ENCODE results near the gene ZNF296. TPM values are rescaled to one million over a fixed set of nuclear protein-coding genes. Genes with fewer than 3 reads are reported as not detected.

Gene ZNF296
- total RNA-seq, 1 experiment from 2014 or later: 3.9 TPM

GRCh38 chr19:45100201-45100600, 23.9 kb upstream of the ZNF296 start:
- DNase-seq: no peak
- H3K27me3 ChIP-seq (ENCODE audit: low read length): no peaks in the 10 kb centered on the region
- H3K4me2 ChIP-seq (ENCODE audit: low read depth, low read length, poor library complexity, severe bottlenecking): no peak overlapping the region
- no peak overlapping the region for H3K27ac ChIP-seq (ENCODE audit: low read length)
- H3K9me3 ChIP-seq (ENCODE audit: low read length): no peaks in the 10 kb centered on the region
- no peaks in the 10 kb centered on the region for H3K36me3 ChIP-seq (ENCODE audit: insufficient read depth, low read length)
- H2AFZ ChIP-seq (ENCODE audit: low read length): no peak overlapping the region
- no peak overlapping the region for H3K4me3 ChIP-seq (ENCODE audit: low read length)
- no peaks in the 10 kb centered on the region for H3K9me2 ChIP-seq (replicated peaks; ENCODE audit: insufficient read depth, low read length)
- H4K20me1 ChIP-seq (ENCODE audit: insufficient read depth, low read depth, low read length): peaks cover 37% of the 10 kb centered on the region
- H3K4me1 ChIP-seq (ENCODE audit: low read length): peaks cover 28% of the 10 kb centered on the region
- H3K79me2 ChIP-seq (ENCODE audit: low read length): peaks cover 97% of the 10 kb centered on the region
- H3K9ac ChIP-seq (ENCODE audit: low read length): no peak overlapping the region

DNA sequence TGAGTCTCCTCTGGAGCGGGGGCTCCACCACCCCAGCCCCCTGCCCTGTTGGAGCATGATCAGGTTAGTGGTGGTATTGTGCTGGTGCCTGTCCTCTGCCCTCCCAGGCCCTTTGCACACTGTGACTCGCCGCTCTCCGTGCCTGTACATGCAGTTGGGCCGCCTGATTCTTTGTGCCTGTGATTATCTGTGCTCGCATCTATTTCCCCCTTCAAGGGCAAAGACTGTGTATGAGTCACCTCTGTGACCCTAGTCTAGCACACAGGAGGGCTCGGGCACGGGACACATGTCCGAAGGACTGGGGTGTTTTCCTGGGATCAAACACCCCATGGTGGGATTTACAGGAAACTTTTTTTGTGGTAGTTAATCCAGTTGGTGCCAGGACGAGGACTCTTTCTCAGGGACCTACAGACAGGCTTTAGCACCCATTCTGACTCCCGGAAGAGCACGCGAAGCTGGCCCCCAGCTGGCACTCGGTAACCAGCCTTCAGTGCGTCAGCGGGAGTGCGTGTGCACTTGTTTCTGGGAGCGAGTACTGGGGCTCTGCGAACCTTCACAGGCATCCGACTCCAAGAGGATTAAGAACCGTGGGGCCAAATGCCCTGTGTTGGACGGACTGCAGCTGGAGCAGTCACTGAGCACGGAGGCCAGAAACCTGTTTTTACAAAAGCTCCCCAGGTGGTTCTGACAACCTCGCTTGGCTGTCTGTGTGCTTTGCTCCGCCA, 23.4 kb upstream of the ZNF296 start:
- no peak overlapping the region for H3K4me2 ChIP-seq (ENCODE audit: low read depth, low read length, poor library complexity, severe bottlenecking)
- H4K20me1 ChIP-seq (ENCODE audit: insufficient read depth, low read depth, low read length): peaks cover 32% of the 10 kb centered on the region
- no peaks in the 10 kb centered on the region for H3K9me3 ChIP-seq (ENCODE audit: low read length)
- no peaks in the 10 kb centered on the region for H3K36me3 ChIP-seq (ENCODE audit: insufficient read depth, low read length)
- H3K9me2 ChIP-seq (replicated peaks; ENCODE audit: insufficient read depth, low read length): no peaks in the 10 kb centered on the region
- no peak overlapping the region for H3K9ac ChIP-seq (ENCODE audit: low read length)
- H2AFZ ChIP-seq (ENCODE audit: low read length): no peak overlapping the region
- H3K79me2 ChIP-seq (ENCODE audit: low read length): peaks cover 97% of the 10 kb centered on the region
- no peak overlapping the region for H3K27ac ChIP-seq (ENCODE audit: low read length)
- H3K27me3 ChIP-seq (ENCODE audit: low read length): no peaks in the 10 kb centered on the region
- peaks cover 31% of the 10 kb centered on the region for H3K4me1 ChIP-seq (ENCODE audit: low read length)
- no peak for DNase-seq
- H3K4me3 ChIP-seq (ENCODE audit: low read length): no peak overlapping the region

- no peaks in the 10 kb centered on the region for H3K9me3 ChIP-seq (ENCODE audit: low read length)
- no peaks in the 10 kb centered on the region for H3K27me3 ChIP-seq (ENCODE audit: low read length)
- no peak for DNase-seq
- H3K36me3 ChIP-seq (ENCODE audit: insufficient read depth, low read length): no peaks in the 10 kb centered on the region
- no peaks in the 10 kb centered on the region for H3K9me2 ChIP-seq (replicated peaks; ENCODE audit: insufficient read depth, low read length)
- peaks cover 97% of the 10 kb centered on the region for H3K79me2 ChIP-seq (ENCODE audit: low read length)
- H3K4me2 ChIP-seq (ENCODE audit: low read depth, low read length, poor library complexity, severe bottlenecking): no peak overlapping the region
- no peak overlapping the region for H3K4me3 ChIP-seq (ENCODE audit: low read length)
- H3K9ac ChIP-seq (ENCODE audit: low read length): no peak overlapping the region
- no peak overlapping the region for H2AFZ ChIP-seq (ENCODE audit: low read length)
- peaks cover 36% of the 10 kb centered on the region for H3K4me1 ChIP-seq (ENCODE audit: low read length)
- peaks cover 32% of the 10 kb centered on the region for H4K20me1 ChIP-seq (ENCODE audit: insufficient read depth, low read depth, low read length)
- H3K27ac ChIP-seq (ENCODE audit: low read length): no peak overlapping the region
Measured at GRCh38 chr19:45098521-45099466, 22.5 kb upstream of the ZNF296 start.

DNA sequence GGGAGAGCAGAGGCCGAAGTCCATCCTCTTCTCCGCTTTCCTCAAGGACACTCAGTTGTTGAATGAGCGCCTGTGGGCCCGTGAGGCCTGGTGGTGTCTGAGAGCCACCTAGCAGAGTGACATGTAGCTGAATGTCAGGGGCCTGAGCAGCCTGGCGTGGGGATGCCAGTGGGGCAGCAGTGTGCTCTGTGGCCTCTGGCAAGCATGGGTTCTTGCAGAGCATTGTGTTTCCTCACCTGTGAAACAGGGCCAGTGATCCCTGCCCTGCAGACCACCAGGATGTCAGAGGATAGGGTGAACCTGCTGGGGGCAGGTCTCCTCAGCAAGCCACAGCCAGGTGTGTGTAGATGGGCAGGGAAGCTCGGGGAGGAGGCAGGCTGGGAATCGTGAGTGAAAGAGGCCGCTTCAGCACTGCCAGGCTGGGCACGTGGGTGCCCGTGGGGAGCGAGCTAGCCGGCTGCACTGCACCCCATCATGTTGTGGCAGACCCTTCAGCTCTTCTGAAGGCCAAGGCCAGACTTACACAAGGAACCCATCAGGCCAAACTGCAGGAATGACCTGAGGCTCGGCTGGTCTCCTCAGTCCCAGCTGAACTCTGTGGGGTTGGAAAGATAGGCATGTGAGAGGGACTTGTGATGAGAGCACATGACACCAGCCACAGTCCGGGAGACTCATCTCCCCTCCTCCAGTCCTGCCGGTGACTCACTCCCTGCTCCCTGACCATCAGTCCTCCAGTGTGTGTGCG, 21.7 kb upstream of the ZNF296 start:
- no peak overlapping the region for H2AFZ ChIP-seq (ENCODE audit: low read length)
- no peak overlapping the region for H3K4me3 ChIP-seq (ENCODE audit: low read length)
- H3K36me3 ChIP-seq (ENCODE audit: insufficient read depth, low read length): no peaks in the 10 kb centered on the region
- H3K4me2 ChIP-seq (ENCODE audit: low read depth, low read length, poor library complexity, severe bottlenecking): no peak overlapping the region
- H3K4me1 ChIP-seq (ENCODE audit: low read length): peaks cover 30% of the 10 kb centered on the region
- no peaks in the 10 kb centered on the region for H3K9me2 ChIP-seq (replicated peaks; ENCODE audit: insufficient read depth, low read length)
- H3K9ac ChIP-seq (ENCODE audit: low read length): no peak overlapping the region
- peaks cover 99% of the 10 kb centered on the region for H3K79me2 ChIP-seq (ENCODE audit: low read length)
- H3K27me3 ChIP-seq (ENCODE audit: low read length): no peaks in the 10 kb centered on the region
- H3K27ac ChIP-seq (ENCODE audit: low read length): no peak overlapping the region
- no peaks in the 10 kb centered on the region for H3K9me3 ChIP-seq (ENCODE audit: low read length)
- DNase-seq: no peak
- peaks cover 32% of the 10 kb centered on the region for H4K20me1 ChIP-seq (ENCODE audit: insufficient read depth, low read depth, low read length)

- Histone ChIP-seq H3K9ac (ENCODE audit: low read length) (no peak overlapping the region), H3K4me2 (ENCODE audit: low read depth, low read length, poor library complexity, severe bottlenecking) (no peak overlapping the region), H4K20me1 (ENCODE audit: insufficient read depth, low read depth, low read length) (peaks cover 31% of the 10 kb centered on the region), H3K9me3 (ENCODE audit: low read length) (no peaks in the 10 kb centered on the region), H3K79me2 (ENCODE audit: low read length) (peaks cover 95% of the 10 kb centered on the region), H2AFZ (ENCODE audit: low read length) (no peak overlapping the region), H3K27ac (ENCODE audit: low read length) (no peak overlapping the region), H3K4me1 (ENCODE audit: low read length) (peaks cover 26% of the 10 kb centered on the region), H3K9me2 (replicated peaks; ENCODE audit: insufficient read depth, low read length) (no peaks in the 10 kb centered on the region), H3K27me3 (ENCODE audit: low read length) (no peaks in the 10 kb centered on the region), H3K4me3 (ENCODE audit: low read length) (no peak overlapping the region), H3K36me3 (ENCODE audit: insufficient read depth, low read length) (no peaks in the 10 kb centered on the region)
- DNase-seq: no peak
Measured at GRCh38 chr19:45097450-45097775, 21.1 kb upstream of the ZNF296 start.

- Histone ChIP-seq H3K27me3 (ENCODE audit: low read length) (no peaks in the 10 kb centered on the region), H3K27ac (ENCODE audit: low read length) (no peak overlapping the region), H3K4me2 (ENCODE audit: low read depth, low read length, poor library complexity, severe bottlenecking) (no peak overlapping the region), H3K4me1 (ENCODE audit: low read length) (peaks cover 26% of the 10 kb centered on the region), H3K4me3 (ENCODE audit: low read length) (no peak overlapping the region), H3K9ac (ENCODE audit: low read length) (no peak overlapping the region), H3K36me3 (ENCODE audit: insufficient read depth, low read length) (no peaks in the 10 kb centered on the region), H2AFZ (ENCODE audit: low read length) (no peak overlapping the region), H3K9me2 (replicated peaks; ENCODE audit: insufficient read depth, low read length) (no peaks in the 10 kb centered on the region), H3K9me3 (ENCODE audit: low read length) (no peaks in the 10 kb centered on the region), H4K20me1 (ENCODE audit: insufficient read depth, low read depth, low read length) (peaks cover 24% of the 10 kb centered on the region), H3K79me2 (ENCODE audit: low read length) (peaks cover 88% of the 10 kb centered on the region)
- DNase-seq: no peak
Measured at GRCh38 chr19:45096700-45097099, 20.4 kb upstream of the ZNF296 start.

DNA sequence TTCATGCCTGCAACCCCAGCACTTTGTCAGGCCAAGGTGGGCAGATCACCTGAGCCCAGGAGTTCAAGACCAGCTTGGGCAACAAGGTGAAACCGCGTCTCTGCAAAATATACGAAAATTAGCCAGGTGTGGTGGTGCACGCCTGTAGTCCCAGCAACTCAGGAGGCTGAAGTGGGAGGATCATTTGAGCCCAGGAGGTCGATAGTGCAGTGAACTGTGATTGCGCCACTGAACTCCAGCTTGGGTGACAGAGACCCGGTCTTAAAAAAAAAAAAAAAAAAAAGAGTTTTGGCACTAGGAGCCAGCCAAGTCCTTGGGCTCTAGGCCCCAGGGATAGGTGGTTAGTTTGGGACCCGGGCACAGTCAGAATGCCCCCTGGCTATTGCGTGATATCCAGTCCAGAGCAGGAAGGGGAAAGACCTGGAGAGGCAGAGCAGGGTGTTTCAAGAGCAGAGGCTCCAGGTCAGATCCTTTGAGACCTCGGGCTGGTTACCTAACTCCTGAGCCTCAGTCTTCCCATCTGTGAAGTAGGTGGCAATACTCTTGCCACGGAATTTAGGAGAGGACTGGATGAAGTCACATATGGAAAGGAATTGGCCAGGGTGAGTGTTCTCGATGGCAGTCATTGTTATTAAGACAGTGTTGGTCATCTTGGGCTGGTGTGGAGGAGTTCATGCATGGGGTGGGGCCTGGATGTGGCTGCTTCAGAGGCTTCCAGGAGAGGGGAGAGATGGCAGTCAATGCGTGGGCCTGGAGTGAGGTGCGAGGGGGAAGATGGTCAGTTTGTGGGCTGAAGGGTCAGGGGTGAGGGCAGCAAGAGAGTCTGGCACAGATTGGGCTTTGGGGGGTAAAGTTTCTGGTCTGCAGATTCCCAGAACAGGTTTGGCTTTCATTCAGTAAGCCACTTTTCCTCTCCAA, 19.5 kb upstream of the ZNF296 start:
- peaks cover 2% of the 10 kb centered on the region; the same call in 1 of the 2 replicates for H3K36me3 ChIP-seq (ENCODE audit: insufficient read depth, low read length)
- peaks cover 34% of the 10 kb centered on the region for H3K4me1 ChIP-seq (ENCODE audit: low read length)
- H3K27me3 ChIP-seq (ENCODE audit: low read length): no peaks in the 10 kb centered on the region
- H3K9me3 ChIP-seq (ENCODE audit: low read length): no peaks in the 10 kb centered on the region
- peaks cover 78% of the 10 kb centered on the region for H3K79me2 ChIP-seq (ENCODE audit: low read length)
- DNase-seq: no peak
- no peaks in the 10 kb centered on the region for H3K9me2 ChIP-seq (replicated peaks; ENCODE audit: insufficient read depth, low read length)
- H3K4me3 ChIP-seq (ENCODE audit: low read length): no peak overlapping the region
- no peak overlapping the region for H3K27ac ChIP-seq (ENCODE audit: low read length)
- H2AFZ ChIP-seq (ENCODE audit: low read length): no peak overlapping the region
- H3K4me2 ChIP-seq (ENCODE audit: low read depth, low read length, poor library complexity, severe bottlenecking): no peak overlapping the region
- peaks cover 21% of the 10 kb centered on the region for H4K20me1 ChIP-seq (ENCODE audit: insufficient read depth, low read depth, low read length)
- no peak overlapping the region for H3K9ac ChIP-seq (ENCODE audit: low read length)

Data from Karpas-422 (cell line).